Astrocyte of the cerebellum (primary cell): ENCODE data around the gene KLHL6.

ENCODE experiments used
- DNase-seq: peaks from one replicate; pipeline ENCODE4 v3.0.0-alpha.2; 2011; ENCODE audit warnings: low read depth
- H3K4me3 ChIP-seq: 2 replicates; pipeline ENCODE4 v1.5.1; 2011; ENCODE audit warnings: mild to moderate bottlenecking, low read depth, low read length, moderate library complexity
- in situ Hi-C: cut with HindIII; loops from 2 replicates; pipeline ENCODE4 v1.10.0; 2017; ENCODE audit warnings: low sequenced_read_pairs
- TF ChIP-seq, protein P1 (sequence below): IDR thresholded peaks from 2 replicates; pipeline ENCODE4 v1.5.1; 2012; ENCODE audit warnings: low read length, low read depth, moderate library complexity, mild to moderate bottlenecking; ENCODE audit errors: missing control alignments

KLHL6 gene

DNA sequence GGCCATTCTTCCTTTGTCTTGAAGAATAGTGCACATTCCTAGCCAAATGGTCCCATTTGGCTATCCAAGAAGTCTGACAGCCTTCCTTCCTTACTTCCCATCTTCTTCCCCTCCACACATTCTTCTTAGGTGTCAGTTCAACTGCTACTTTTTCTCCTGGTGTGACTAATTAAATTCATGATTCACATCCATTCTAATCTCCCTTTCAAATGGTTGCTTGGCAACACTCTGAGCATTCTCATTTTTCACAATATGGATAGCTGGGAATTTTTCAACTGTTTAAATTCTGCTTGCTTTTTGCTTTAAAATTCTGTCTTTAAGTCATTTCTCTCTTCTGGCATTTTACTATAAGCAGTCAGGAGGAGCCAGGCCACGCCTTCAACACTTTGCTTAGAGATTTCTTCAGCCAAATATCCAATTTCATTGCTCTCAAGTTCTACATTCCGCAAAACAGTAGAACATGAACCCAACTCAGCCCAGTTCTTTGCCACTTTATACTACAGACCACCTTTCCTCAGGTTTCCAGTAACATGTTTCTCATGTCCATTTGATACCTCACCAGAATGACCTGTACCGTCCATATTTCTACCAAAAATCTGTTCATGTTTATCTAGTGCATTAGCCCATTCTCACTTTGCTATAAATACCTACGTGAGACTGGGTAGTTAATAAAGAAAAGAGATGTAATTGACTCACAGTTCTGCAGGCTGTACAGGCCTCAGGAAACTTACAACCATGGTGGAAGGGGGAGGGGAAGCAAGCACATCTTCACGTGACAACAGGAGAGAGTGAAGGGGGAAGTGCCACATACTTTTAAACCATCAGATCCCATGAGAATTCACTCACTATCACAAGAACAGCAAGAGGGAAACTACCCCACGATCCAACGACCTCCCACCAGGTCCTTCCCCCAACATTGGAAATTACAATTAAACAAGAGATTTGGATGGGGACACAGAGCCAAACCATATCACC lies 95.1 kb downstream of the KLHL6 start:
- TF ChIP-seq, protein P1, sequence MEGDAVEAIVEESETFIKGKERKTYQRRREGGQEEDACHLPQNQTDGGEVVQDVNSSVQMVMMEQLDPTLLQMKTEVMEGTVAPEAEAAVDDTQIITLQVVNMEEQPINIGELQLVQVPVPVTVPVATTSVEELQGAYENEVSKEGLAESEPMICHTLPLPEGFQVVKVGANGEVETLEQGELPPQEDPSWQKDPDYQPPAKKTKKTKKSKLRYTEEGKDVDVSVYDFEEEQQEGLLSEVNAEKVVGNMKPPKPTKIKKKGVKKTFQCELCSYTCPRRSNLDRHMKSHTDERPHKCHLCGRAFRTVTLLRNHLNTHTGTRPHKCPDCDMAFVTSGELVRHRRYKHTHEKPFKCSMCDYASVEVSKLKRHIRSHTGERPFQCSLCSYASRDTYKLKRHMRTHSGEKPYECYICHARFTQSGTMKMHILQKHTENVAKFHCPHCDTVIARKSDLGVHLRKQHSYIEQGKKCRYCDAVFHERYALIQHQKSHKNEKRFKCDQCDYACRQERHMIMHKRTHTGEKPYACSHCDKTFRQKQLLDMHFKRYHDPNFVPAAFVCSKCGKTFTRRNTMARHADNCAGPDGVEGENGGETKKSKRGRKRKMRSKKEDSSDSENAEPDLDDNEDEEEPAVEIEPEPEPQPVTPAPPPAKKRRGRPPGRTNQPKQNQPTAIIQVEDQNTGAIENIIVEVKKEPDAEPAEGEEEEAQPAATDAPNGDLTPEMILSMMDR, result no peak
- in situ Hi-C loops, result no loop called here

DNA sequence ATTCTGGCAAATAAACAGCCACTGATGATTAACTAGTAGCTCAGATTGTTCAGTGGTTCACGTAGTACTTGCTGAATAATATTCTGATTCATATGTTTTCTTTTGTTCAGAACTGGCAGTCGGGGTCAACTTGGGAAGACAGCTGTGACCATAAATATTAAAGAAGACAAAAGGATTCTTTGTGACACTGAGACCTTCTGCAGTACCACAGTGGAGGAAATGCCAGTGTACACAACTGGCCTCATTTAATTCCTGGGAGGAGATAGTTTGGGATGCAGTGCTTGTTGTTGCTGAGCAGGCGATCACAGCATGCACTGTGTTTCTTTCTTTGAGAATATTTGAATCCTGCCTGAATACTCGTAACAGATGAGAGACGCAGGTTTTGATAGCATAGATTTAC lies 100.4 kb downstream of the KLHL6 start:
- no peak overlapping the region for H3K4me3 ChIP-seq
- DNase-seq, result no peak
- in situ Hi-C loops, result no loop called here
- TF ChIP-seq, protein P1, result no peak

More for the DNA sequence above, 95.1 kb downstream of the KLHL6 start:
- no peak overlapping the region for H3K4me3 ChIP-seq
- DNase-seq, result no peak

DNA sequence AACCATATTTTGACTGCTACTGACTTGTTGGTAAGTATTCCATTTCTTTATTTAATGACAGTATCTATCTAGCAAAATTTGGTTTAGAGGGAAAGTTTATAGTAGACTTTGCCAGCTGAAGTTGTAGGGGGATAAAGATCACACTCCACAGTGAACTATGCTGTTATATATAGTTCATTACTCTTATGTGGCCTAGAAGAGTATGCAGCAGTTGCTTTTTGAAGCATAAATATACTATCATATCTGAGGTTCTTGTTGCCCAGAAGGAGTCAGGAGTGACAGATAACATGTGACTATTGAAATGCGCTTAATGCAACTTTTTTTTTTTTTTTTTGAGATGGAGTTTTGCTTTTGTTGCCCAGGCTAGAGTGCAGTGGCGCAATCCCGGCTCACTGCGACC lies 101.4 kb downstream of the KLHL6 start:
- H3K4me3 ChIP-seq, result no peak overlapping the region
- no peak for DNase-seq
- TF ChIP-seq, protein P1, result no peak
- in situ Hi-C loops, result no loop called here

DNA sequence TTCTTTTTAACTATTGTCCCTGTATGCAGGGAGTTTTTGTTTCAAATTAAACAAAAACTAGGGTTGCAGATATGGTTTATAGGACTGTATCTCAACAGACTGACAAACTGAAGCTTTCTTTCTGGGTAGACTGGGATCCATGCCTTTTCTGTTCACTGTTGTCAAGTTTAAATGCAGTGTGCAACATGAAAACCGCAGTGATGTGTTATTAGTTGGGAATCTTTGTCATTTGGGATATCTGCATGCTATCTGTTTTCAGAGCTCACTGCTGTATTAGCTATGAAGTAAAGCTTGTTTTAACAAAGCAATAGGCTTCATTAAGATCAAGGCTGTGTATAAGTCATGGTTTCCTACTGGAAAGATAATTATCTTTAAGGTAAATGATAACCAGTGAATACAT lies 105.7 kb downstream of the KLHL6 start:
- TF ChIP-seq, protein P1, result no peak
- no peak for DNase-seq
- in situ Hi-C loops, result no loop called here
- no peak overlapping the region for H3K4me3 ChIP-seq

DNA sequence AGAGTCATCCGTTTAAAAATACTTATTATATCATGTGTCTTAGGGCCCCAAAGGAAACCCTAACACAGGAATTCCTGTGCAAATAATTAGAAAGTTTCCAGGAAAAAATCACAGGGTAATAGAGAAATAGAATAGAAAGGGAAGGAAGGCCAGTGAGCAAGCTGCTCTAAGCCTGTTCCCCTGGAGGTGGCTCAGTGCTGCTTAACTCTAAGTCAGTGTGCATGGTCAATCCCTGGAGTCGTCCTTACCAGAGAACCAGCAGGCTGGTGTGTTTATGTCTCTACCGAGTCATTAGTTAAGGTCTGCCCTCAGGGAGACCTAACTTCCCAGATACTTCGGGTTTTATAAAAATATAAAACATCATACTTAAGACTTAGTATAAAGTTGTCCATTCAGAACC lies 106.1 kb downstream of the KLHL6 start:
- DNase-seq, result no peak
- no peak overlapping the region for H3K4me3 ChIP-seq
- in situ Hi-C loops, result no loop called here
- TF ChIP-seq, protein P1, result no peak

DNA sequence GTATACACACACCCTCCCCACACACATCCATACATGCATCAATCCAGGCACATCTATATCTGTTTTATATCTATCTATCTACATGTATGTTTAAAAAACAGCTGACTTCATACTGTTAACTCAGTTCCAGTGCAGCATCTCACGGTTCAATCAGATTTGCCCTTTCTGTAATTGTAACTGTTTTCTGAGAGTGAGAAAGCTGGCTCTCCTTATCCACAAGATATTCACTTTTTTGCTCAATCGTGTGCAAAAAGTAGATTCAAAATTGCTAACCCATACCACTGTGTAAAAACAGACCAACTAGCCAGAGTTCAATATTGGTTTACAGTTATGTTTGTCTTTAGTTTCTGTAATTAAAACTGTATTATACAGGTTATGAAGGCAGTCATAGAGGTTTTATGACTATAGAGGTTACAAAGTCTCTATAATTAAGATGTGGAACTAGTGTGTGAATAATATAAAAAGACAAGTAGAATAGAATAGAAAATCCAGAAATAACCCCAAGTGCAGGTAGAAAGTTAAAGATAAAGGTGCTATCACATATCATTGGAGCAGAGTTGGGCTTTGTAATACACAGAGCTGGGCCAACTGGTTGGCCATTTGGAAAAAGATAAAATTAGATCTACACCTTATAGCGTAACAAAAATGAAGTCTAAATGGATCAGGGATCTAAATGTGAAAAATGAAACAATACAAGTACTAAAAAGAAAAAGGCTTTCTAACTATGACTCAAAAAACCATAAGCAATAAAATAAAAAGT lies 107.0 kb downstream of the KLHL6 start:
- DNase-seq, result no peak

More for the DNA sequence above, 107.0 kb downstream of the KLHL6 start:
- in situ Hi-C loops, result no loop called here
- peak overlapping the region; percentile 94 for H3K4me3 ChIP-seq
- TF ChIP-seq, protein P1, result no peak
